HG03025 (cell line): ENCODE results near the gene AMPD3.

ENCODE experiments used
- ATAC-seq: cut with Tn5 transposase; IDR thresholded peaks from one replicate; pipeline ENCODE4 v1.9.1; 2021; ENCODE audit warnings: mild to moderate bottlenecking, moderate library complexity; ENCODE audit not compliant: unreplicated experiment, low FRiP score

Gene AMPD3

DNA sequence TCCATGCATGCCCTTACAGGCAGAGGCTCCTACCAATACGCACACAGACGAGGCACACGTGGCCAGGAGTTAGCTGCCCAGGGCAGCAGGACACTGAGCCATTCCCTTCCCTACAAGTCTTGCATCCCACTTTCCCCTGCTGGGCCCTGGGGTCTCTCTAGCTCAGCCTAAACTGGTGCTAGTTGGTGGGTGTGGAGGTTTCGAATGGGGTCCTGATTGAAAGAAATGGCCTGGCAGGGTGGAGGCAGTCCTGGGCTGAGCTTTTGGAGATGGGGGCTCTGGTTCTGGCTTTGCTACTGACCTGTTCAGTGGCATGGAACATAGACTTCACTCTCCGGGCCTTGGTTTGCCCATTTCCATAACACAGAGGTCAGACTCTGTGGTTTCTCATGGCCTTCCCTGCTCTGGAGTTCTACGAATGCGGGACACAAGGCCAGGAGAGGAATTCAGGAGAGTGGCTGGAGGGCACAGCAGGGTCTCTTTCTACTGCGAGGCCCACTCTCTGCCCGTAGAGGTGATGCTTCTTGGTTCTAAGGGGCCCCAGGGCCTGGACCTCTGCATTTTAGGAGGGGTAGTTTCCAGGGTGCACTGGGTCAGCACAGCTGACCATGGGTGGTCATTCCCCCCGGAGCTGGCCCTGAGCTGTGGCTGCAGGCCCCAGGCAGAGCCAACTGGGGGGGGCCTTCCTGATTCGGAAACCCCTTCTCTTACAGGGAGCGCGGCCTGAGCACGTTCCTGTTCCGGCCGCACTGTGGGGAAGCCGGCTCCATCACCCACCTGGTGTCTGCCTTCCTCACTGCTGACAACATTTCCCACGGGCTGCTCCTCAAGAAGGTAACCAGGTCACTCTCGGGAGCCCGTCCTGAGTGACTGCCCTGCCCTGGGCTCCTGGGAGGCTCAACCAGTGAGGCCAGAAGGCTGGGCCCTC lies 46.0 kb downstream of the AMPD3 start:
- no peak for ATAC-seq

DNA sequence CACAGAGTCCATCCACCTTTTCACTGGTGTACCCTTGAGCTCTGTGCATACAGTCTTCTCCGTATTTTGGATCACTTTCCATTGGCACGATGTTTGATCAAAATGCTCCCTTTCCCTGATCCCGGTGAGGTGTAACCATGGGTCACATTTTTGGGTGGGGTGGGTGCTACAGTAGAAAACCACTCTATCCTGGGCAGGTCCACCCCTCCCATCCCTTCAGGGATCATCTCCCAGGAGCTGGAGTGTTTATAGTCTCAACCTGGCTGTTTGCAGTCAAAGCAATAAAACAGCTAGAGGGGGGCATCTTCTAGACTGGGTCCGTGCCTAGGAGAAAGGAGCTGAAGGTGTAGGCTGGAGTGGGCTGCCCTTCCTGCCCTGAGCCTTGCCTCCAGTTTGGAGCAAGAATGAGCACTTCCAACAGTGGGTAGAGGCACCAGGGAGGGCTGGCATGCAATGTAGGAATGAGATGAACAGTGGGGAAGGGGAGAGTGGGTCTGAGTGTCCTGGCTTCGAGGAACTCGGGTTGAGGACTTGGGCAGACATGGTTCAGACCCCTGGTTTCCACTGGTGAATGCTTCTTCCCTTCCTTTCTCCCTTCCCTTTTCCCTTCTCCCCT lies 47.1 kb downstream of the AMPD3 start:
- ATAC-seq = no peak

DNA sequence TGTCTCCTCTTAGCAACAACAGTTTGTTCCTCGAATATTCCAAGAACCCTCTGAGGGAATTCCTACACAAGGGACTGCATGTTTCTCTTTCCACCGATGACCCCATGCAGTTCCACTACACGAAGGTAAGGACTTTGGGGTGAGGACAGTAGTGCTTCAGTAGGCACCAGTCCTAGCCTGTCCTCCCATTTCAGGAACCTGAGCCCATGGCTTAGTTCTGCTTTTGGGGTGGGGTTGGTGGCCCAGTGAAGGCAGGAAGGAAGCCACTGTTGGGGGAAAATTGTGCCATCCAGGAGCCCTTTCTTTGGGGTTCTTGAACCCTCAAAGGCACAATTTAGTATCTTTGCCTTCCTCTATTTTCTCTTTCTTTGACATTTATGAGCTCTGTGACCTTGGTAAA lies 47.7 kb downstream of the AMPD3 start:
- no peak for ATAC-seq

DNA sequence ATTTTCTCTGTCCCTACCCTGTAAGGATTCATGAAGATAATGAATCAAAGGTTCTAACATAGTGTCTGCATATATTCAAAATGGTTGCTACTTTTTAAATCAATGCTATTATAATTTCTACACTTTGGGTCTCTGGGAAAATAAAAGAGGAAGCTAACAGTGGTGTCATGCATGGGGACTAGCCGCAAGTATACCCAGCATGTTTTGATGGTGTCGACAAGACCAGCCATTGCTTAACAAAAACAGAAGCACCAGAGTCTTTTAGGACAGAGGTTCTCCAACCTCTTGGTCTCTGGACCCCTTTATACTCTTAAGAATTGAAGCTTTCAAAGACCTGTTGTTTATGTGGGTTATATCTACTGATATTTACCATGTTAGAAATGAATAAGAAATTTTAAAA lies 48.2 kb downstream of the AMPD3 start:
- ATAC-seq = no peak

DNA sequence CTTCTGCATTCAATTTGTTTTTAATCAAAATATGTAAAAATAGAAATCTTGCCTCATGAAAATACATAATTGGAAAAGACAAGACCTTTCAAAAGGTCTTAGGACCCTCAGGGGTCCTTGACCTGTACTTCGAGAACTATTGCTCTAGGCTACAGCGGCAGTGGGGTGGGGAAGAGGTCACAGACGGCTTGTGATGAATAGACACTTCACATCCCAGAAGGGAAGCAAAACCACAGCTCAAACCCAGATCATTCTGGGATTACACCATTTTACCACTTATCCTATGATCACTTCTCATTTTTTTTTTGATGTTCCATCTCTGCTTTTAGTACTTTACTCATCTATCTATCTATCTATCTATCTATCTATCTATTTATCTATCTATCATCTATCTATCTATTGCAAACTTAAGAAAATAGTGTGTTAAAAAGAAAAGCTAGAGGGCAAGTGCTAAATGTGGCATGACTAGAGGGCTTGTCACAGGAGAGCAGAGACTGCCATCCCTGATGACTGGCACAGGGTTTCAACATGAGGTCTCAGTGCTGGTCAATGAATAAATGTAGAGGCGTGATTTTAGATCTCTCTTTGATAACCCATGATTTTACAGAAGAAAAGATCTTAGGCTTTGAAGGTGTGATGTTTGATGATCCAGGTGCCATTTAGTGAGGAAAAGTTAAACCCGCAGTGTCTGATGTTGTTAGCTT lies 48.9 kb downstream of the AMPD3 start:
- no peak for ATAC-seq

DNA sequence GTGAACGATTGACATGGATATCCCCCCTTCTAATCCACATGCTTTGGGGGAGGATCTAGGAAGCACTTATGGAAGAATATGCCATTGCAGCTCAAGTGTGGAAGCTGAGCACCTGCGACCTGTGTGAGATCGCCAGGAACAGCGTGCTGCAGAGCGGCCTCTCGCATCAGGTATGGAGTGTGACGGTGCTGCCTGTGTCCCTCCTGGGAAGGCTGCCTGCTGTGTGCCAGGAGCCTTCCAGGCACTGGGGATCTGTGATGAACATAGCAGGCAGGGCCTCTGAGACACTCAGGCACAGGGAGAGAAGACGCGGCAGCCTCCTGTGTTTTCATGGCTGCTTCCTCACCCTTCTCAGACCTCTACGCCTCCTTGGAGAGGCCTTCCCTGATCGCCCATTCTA lies 49.4 kb downstream of the AMPD3 start:
- no peak for ATAC-seq

DNA sequence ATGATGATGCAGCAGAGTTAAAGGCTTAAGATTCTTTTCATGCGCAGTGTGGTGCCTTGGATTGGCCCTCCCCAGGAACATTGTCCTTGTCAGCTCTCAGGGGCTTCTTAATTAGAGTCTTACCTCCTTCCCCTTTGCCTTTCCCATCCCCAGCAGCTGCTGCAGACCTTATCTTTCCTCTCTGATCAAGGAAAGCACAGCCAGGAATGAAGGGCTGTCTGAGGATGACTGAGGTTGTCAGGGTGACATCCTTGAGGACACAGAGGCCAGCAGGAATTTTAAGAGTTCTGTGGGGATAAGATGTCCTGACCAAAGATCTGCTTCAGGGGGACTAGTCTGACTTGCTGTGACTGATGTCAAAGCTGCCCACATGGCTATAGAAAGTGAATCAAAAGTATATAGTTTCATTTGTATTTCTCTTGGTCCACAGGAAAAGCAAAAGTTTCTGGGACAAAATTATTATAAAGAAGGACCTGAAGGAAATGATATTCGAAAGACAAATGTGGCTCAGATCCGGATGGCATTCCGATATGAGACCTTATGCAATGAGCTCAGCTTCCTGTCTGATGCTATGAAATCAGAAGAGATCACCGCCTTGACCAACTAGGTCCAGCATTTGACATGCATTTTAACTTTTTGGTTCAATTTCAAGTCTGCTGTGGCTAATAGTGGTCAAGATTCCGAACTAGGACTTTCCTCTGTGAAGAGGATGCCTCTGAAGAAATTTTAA lies 50.4 kb downstream of the AMPD3 start:
- no peak for ATAC-seq

DNA sequence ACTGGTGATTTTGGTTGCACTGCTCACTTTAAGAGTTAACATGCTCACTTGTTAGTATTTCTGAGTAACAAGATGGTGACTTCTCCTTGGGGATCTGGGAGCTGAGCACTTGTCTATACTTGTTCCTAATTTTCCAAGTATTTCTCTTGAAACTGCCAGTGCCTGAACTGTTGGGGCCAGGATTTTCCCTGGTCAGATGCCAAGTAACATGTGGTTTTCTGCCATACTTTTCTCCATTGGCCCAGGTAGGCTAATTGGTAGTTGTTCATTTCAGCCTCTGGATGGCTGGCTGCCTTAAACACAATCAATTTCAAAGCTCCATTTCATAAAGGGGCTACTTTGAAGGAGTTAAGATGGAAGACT lies 50.9 kb downstream of the AMPD3 start:
- ATAC-seq = no peak

DNA sequence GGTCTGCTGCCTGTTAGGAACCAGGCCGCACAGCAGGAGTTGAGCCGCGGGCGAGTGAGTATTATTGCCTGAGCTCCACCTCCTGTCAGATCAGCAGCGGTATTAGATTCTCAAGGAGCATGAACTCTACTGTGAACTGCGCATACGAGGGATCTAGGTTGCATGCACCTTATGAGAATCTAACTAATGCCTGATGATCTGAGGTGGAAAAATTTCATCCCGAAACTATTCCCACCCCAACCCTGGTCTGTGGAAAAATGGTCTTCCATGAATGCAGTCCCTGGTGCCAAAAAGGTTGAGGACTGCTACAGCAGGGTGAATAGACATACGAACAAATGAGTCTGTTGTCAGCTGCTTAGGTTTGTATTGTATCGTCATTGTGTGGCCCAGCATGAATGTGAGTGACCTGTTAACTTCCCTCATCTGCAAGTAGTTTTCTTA lies 56.1 kb downstream of the AMPD3 start:
- ATAC-seq = no peak

DNA sequence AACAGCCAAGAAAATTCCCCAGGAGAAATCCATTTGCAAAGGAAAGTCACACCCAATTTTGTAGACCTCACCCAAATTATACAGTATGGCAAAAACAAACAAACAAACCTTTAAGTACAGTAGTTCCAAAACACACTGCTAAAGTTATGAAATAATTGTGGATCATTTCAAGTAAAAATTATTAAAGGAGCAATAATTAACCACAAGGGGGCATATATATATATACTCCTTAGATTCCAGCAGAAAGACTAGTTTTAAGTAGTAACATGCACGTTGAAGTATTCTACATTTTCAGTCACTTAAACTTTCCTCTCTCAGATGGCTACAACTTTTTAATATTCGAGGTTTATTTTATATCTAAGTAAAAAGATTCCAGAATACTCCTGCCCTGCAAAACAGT lies 59.1 kb downstream of the AMPD3 start:
- no peak for ATAC-seq

DNA sequence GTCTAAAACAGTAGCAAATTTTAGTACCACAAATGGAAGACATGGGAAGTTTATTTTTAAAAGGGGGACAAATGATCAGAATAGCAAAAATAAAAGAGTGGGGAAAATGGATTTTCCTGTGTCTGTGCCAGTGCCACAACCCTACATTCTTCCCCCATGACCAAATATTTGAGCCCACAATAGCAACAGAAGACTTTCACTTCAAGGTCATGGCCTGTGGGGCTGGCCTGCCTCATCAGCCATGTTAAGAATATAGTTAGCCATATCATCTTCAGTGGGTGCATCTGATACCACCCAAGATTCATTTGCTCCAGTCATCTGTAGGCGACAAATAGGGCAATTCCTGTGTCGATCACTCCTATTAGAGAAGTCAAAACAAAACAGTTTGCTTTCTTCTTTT lies 59.6 kb downstream of the AMPD3 start:
- ATAC-seq = no peak

DNA sequence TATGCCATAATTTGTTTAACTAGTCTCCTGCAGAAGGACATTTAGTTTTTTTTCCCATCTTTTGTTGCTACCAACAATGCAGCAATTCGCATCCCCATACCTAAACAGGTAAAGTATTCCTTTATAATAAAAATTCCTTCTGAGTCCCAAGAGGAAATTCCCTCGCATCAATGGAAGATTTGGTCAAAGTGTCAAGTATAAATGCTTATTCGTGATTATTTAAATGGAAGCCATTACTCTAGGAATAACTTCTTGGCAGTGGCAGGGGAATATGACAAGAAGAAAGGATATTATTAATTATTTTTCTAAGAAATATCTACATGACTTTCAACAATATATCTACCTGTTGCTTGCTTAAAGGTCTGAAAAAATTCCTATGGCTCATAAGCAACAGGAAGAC lies 60.4 kb downstream of the AMPD3 start:
- ATAC-seq = no peak

DNA sequence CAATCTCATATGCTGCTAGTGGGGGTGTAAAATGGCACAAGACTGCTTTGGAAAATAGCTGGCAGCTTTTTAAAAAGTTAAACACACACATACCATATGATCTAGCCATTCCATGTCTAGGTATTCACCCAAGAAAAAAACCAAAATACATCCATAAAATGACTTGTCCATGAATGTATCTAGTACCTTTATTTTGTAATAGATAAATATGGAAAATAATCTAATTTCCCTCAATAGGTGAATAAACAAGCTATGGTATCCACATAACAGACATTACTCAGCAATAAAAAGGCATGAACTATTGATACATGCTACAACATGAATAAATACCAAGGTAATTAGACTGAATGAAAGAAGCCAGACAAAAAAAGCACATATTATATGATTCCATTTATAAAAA lies 63.1 kb downstream of the AMPD3 start:
- no peak for ATAC-seq

DNA sequence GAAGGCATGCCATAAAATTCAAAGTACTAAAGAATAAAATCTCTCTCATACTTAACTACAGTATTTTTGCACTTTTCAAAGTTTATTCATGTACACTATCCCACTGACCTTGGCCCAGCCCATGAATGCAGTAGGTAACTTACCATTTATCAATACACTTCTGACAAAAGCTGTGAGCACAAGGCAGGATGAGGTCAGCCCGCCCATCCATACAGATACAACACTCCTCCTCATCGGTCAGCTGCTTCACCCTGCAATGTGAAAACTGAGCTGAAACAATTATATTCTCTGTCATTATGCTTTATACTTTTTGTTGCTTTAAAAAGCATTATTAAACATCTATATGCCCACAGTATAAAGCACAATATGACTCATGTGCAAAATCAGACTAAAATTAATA lies 63.8 kb downstream of the AMPD3 start:
- ATAC-seq = no peak

DNA sequence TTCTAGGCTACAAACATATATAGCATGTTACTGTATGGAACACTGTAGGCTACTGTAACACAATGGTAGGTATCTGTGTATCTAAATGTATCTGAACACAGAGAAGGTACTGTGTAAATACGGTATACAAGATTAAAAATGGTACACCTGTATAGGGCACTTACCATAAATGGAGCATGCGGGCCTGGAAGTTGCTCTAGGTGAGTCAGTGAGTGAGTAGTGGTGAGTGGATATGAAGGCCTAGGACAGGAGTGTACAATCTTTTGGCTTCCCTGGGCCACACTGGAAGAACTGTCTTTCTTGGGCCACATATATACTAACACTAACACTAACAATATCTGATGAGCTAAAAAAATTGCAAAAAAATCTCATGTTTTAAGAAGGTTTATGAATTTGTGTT lies 64.6 kb downstream of the AMPD3 start:
- no peak for ATAC-seq

DNA sequence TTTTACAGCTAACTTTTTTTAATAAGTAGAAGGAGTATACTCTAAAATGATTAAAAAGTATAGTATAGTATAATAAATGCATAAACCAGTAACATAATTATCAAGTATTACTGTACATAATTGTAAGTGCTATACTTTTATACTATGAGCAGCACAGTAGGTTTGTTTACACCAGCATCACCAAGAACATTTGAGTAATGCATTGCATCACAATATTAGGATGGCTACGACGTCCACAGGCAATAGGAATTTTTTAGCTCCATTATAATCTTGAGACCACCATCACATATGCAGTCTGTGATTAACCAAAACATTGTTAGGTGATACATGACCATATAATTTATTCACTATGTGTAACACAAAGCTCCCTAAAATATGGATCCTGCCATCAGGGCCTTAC lies 65.5 kb downstream of the AMPD3 start:
- no peak for ATAC-seq

DNA sequence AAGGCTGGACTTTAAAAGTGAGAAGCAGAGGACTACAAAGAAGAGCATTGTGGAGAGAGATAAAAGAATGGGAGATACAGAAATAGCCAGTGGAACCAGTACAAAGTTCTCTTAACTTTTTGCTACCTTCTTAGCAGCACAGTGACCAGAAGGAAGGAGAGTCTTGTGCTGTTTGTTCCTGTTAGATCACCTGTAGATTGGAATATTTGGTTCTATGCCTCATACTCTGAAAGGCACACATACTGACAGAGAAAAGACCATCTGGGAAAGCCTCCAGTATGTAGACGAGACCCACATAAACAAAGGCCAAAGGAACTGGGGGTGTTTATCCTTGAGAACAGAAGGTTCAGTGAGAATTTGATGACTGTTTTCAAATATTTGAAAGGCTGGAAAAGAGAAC lies 67.2 kb downstream of the AMPD3 start:
- no peak for ATAC-seq

DNA sequence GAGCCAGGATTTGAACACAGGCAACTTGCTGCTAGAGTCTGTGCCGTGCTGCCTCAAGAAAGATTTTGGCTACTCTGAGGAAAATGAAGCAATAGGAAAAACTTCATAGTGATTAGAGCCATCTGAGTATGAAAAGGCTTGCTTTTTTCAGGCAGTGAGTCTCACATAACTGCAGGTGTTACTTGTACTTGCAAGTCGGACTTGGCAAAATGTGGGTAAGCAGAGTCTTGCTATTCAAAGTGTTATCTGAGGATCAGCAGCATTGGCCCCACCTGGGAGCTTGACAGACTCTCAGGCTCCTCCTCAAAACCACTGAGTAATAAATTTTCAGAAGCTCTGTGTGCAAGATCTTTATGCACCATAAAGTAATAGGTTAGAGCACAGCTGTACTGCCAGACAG lies 67.9 kb downstream of the AMPD3 start:
- ATAC-seq = no peak

DNA sequence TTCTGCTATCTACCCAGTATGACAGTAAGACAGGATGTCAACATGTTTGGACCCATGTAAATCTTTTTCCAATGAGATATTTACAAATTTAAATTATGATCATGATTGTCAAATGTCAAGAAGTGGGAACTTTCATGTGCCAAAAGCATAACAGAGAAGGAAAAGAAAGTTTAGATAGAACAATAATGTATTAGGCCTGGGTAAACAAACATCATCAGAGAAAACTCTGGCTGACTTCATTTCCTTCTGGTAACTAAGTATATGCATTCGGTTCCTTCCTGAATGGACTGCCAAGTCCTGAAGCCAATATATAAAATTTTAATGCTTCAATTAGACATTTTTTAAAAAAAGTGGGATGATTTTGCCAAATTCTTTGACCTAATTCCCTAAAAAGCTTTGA lies 69.4 kb downstream of the AMPD3 start:
- no peak for ATAC-seq

DNA sequence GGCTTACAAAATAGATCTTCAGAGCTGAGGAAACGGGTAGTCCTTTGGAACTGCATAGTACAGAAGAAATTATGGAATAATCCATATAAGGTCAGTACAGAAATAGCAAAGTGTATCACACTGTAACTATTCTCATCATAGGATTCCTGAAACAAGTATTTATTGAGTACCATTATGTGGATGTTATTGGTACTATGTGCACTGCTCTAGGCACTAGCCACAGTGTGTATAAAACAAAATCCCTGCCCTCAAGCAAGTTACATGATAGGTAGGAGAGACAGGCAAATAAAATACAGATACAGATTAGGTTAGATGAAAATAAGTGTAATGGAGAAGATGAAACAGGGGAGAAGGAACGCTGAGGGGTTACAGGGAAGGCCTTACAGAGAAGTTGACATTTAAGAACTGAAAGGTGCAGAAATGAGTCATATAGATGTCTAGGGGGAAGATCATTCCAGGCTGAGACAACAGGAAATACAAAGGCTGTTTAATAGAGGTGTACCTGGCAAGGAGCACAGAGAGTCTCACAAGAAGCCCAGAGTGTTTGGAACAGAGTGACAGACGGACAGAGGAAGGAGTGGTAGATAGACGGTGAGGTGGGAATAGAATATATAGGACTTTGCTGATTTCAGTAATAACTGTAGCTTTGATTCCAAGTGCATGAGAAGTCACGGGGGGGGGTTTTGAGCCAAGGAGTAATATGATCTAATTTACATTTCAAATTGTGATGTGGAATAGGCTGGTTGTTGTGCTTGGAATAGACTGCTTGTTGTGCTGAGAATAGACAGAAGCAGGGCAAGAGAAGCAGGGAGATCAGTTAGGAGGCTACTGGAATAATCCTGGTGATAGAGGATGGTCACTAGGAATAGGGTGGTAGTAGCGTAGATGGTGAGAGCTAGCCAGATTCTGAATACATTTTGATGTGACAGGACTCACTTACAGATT lies 72.2 kb downstream of the AMPD3 start:
- ATAC-seq = no peak
